Measurements from ENCODE around the gene LRRC27.

LRRC27 gene

DNA sequence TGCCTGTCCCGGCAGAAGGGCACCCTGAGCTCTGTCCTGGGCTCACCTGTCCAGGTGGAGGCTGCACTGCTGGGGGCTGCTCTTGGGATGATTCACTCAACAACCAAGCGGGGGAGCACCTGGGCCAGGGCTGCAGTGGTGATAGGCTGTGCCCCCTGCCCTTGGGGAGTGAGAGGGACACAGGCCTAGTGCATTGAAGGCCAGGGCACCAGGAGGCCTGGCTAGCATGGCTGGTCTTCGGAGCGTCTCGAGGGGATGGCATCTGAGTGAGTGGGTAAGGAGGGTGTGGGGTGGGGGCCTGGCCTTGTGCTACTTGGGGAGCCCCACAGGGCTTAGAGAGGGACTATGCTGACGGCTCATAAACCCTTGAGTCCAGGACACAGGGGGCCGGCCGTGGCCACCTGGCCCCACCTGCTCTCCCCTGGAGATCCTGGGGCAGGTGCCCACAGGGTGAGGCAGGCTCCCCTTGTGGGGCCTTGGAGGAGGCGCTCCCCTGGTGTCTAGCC is 68.1 kb downstream of the LRRC27 start:
- no peak for DNase-seq (ENCODE audit: low read depth in 2 of 2, low spot score in 1 of 2)

DNA sequence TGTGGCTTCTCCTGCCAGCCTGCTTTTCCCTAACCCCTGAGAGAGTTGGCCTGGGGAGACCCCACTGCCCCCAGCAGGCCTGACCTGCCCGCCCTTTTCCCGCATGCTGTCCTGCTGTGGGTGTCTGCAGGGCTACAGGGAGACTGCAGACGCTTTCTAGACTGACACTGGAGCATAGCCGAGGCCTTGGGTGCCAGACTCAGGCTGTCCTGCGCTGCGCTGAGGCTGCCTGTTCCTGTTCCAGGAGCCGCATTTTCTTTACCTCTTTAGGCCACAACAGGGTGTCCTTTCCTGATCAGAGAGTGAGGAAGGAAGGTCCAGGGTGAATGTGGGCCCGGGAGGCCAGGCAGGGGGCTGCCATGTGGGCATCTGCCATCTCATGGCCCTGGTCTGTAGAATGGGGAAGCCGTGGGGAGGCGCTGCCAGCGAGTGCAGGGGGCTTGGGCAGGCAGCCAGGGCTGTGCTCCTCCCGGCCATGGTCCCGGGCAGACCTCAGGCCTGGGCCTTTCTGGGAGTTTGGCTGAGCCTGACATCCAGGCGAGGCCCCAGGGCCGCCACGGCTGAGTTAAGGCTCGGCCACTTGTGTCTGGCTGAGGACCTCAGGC is 68.7 kb downstream of the LRRC27 start:
- no peak for DNase-seq (ENCODE audit: low read depth in 2 of 2, low spot score in 1 of 2)

DNA sequence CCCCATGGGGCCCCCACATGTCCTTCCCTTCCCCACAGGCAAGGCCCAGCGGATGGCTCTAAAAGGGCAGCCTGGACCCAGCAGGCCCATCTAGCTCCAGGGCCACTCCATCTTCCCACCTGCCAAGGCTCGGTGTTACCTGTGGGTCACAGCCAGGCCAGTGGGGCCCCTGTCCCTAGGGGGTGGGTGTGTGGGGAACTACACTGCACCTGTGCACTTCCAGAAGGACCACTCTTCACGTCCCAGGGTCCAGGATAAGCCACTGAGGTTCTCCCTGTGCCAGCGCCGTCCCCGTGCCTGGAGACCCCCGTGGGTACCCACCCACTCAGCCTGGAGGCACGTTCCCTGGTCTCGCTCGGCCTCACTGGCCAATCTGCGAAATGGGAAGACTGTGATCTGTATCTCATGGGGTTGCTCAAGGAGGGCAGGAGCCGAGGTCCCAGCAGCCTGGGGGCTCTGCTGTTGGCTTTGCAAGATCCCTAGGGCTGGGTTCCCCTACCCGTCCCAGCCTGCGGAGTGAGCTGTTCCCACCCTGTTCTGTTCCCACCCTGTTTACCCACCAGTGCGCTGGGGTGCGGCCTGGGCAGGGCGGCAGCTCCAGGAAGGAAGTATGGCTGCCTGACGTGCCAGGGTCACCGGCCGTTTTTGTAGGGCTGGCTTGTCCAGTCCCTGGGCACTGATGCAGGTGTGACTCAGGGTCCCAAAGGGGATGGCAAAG is 69.6 kb downstream of the LRRC27 start:
- DNase-seq (ENCODE audit: low read depth in 2 of 2, low spot score in 1 of 2) = no peak

DNA sequence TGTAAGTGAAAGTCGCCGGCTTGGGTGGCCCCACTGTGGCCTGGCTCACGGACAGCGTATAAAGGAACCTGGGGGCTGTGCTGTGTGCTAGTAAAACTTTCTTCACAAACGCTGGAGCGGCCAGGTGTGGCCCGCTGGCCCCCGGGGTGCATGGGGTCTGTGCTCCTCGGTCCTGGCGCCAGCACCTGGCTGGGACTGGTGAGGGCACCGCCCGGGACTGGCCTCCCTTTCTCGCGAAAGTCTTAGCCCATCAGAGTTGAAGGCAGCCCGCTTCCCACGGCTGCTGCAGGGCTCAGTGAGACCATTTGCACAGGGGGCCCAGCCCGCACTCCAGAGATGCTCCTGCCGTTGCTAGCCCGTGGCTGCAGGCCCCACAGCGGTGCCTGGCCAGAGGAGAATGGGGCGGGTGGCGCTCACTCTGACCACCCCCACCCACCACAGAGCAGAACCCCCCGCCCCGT is 70.8 kb downstream of the LRRC27 start:
- no peak for DNase-seq (ENCODE audit: low read depth in 2 of 2, low spot score in 1 of 2)

DNA sequence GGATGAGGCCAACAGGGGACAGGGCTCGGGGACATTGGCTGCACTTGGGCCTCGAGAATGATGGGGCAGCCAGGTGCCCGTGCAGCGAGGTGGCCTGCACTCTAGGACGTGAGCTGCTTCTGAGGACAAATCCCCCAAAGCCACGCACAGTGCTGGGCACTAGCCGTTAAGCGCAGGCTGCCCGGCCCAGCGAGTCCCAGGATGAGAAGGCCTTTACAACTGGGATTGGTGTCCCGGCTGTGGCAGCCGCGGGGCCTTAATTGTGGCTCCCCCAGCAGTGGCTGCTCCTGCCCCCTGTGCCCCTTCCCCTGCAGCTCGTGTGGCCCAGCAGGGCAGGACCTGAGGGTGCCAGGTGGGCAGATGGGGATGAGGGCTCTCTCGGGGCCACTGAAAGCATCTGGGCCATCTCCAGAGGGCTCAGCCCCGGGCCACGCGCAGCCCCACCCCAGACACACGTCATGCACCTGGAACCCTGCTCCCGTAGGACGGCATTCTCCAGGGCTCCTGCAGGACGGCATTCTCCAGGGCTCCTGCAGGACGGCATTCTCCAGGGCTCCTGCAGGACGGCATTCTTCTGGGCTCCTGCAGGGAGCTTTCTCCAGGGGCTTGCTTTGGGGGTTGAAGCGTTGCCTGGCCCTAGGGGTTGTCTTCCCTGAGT is 71.6 kb downstream of the LRRC27 start:
- no peak for DNase-seq (ENCODE audit: low read depth in 2 of 2, low spot score in 1 of 2)

DNA sequence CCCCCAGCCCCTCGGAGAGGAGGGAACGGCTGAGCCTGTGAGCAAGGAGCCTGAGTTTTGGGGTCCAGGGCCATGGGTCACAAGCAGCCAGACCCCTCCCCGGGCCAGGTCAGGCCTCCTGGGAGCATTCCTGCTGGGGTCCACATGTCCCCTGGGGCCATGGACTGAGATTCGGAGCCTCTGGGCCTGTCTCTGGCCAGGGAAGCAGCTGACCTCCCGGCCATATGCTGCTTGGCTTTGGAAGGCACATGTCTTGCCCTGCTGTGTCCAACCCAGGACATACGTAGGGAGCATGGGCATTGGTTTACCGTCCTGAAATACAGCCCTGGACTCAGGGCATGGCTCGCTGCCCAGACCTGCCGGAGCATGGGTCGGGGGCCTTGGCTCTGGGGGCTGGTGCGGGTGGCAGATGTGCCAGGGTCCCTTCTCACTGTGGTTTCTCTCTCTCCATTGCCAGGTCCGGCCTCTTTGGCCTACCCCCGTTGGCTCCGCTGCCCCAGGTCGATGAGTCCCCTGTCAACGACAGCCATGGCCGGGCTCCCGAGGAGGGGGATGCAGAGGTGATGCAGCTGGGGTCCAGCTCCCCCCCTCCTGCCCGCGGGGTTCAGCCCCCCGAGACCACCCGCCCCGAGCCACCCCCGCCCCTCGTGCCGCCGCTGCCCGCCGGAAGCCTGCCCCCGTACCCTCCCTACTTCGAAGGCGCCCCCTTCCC is 72.3 kb downstream of the LRRC27 start:
- DNase-seq (ENCODE audit: low read depth in 2 of 2, low spot score in 1 of 2) = no peak

DNA sequence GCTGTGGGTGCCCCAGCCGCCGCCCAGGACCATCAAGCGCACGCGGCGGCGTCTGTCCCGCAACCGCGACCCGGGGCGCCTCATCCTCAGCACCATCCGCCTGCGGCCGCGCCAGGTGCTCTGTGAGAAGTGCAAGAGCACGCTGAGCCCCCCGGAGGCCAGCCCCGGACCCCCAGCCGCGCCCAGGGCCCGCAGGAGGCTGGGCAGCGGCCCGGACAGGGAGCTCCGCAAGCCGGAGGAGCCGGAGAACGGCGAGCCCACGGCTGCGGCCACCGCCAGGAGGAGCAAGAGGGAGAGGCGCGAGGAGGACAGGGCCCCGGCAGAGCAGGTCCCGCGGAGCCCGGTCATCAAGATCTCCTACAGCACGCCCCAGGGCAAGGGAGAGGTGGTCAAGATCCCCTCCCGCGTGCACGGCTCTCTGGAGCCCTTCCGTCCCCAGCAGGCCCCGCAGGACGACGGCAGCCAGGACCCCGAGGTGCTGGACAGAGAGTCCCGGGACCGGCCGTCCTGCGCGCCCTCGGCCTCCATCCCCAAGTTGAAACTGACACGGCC is 73.0 kb downstream of the LRRC27 start:
- no peak for DNase-seq (ENCODE audit: low read depth in 2 of 2, low spot score in 1 of 2)

DNA sequence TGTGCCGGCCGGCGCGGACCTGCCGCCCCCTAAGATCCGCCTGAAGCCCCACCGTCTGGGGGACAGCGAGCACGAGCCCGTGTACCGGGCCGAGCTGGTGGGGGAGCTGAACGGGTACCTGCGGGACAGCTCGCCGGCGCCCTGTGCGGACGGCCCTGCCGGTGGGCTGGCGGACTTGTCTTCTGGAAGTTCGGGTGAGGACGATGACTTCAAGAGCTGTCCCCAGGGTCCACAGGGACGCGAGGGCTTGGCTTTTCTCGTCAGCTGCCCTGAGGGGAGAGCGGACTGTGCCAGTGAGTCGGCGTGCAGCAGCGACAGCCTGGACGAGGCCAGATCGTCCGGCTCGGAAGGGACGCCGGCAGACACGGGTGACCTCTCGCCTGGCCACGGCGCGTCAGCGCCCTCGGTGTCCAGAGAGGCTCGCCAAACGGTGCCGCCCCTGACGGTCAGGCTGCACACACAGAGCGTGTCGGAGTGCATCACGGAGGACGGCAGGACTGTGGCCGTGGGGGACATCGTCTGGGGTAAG is 73.5 kb downstream of the LRRC27 start:
- DNase-seq (ENCODE audit: low read depth in 2 of 2, low spot score in 1 of 2) = no peak

DNA sequence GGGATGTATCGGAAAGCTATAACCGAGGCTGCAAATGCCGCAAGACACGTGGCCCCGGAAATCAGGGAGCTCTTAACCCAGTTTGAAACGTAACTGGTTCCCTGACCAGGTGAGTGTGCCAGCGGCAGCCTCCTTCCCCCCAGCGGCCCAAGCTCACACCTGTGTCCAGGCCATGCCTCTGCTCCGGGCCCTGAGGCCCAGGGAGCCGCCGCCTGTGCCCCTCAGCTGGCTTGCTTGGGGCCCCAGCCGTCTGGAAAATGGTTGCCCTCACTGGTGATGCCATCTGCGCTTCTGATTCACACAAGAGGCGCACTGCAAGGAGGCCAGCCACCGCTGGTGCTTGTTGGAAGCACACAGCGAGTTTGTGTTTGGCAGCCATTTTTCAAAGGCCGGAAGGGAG is 74.2 kb downstream of the LRRC27 start:
- no peak for DNase-seq (ENCODE audit: low read depth in 2 of 2, low spot score in 1 of 2)

DNA sequence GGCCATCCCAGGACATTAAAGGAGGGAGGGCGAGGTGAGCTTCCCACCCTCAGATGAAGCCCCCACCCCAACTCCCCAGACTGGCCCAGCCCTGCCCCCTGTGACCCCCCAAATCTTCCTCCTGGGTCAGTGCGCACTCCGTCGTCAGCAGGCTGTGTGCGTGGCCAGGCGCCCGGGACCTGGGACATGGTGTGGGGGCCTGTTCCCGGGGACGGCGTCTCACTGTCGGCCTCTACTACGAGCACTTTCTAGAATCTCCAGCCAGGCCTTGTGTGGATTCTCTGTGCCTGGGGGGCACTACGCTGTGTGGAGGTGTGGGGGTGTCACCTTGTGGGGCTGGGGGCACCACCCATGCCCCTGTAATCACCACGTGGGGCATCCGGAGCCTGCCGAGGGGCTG is 74.8 kb downstream of the LRRC27 start:
- no peak for DNase-seq (ENCODE audit: low read depth in 2 of 2, low spot score in 1 of 2)

DNA sequence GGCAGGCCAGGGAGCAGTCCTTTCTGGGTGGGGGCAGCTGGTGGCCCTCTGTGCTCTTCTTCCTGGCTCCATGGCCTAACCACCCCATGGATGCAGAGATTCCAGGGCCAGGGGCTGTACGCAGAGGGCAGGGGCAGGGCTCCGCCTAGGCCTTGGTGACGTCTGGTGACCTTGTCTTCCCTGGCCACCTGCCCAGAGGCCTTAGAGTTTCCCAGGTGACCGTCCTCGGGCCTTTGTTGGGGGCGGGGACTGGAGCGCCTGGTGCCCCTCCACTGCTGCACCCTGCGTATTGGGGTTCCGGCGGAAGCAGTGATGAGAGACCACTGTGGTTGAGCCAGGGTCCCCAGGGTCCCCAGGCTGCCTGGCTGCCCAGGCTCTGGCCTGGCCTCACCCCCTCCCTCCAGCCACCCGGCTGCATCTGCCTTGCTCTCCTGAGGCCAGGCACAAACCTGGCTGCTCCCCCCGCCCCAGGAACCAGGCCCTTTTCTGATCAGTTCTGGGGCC is 75.3 kb downstream of the LRRC27 start:
- DNase-seq (ENCODE audit: low read depth in 2 of 2, low spot score in 1 of 2) = no peak

DNA sequence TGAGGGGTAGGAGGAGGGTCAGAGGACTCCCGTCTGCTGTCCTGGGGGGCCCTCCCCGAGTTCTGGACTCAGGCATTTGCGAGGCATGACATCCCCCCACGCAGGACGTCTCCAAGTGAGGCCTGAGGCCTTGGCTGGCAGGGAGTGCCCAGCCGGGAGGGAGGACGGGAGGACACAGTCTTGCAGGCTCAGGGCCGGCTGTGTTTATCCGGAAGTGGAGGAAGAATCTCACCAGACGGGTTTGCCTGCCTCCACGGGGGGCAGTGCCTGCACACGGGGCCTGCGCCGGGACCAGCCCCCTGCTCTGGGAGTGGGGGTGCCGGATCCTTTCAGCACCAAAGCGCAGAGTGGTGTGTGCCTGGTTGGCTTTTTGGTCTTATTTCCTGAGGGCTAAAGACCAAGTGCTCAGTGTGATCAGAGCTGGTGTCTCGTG is 75.9 kb downstream of the LRRC27 start:
- DNase-seq (ENCODE audit: low read depth in 2 of 2, low spot score in 1 of 2) = no peak

DNA sequence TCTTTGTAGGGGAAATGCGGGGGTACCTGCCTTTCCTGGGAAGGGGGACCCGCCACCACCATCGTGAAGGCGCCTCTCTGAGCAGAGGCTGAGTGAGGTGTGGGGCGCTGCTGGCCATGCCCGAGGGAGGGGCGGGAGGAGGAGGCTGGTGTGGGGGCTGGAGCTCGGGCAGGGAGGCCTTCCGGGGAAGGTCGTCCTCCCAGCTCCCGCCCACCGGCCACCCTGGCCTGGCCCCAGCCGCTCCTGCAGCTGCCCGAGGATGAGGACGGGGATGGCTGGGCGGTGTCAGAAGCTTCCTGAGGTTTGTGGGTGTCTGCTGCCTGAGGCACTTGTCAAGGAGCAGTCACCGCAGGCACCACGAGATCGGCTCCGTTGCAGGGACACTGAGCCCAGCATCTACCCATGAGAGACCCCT is 76.4 kb downstream of the LRRC27 start:
- DNase-seq (ENCODE audit: low read depth in 2 of 2, low spot score in 1 of 2) = no peak

DNA sequence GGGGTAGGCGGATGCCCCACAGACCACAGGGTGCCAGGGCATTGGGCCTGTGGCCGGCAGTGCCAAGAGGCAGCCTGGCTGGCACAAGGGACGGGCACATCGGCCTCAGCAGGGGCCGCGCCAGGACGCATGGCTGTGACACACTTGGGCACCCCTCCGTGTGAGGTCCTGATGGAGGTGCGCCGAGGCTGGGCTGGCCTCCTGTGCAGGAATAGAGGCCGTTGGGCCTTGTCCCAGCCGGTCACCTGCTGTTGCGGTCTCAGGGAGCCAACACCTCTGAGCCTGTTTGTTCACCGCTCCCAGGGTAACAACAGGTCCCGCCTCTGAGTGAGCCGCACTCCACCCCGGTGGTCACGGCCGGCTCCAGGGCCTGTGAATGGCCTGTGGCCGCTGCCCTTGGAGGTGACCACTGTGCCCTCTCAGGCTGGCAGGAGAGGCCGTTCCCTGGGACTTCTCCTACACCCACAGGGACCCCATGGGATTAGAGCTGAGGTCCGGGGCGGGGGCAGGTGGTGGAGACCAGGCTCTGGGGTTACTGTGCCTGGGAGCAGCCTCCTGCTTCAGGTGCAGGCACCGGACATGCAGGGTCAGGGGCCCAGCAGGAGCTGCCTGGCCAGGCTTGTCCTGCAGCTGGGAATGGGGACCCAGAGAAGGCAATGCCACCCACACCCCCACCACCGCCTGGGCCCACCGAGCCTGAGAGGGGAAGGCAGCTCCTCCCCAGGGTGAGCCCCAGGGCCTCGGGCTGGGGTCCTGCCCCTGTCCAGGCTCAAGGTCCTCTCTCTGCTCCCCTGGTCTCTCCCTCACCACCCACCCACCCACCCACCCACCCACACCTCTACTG is 77.1 kb downstream of the LRRC27 start:
- no peak for DNase-seq (ENCODE audit: low read depth in 2 of 2, low spot score in 1 of 2)

DNA sequence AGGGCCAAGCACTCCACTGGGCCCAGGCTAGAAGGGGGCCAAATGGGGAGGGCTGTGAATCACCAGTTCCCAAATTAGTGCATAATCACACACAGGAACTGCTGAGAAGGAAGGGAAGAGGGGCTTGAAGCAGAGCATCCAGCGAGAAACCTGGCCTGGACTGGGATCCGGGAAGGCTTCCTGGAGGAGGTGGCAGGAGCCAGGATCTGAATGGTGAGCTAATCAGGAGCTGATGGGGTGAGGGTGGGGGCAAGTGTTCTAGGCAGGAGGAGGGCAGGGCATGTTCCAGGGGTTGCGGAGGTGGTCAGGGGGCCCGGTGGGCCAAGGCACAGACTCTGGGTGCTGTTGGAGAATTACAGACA is 77.7 kb downstream of the LRRC27 start:
- no peak for DNase-seq (ENCODE audit: low read depth in 2 of 2, low spot score in 1 of 2)

DNA sequence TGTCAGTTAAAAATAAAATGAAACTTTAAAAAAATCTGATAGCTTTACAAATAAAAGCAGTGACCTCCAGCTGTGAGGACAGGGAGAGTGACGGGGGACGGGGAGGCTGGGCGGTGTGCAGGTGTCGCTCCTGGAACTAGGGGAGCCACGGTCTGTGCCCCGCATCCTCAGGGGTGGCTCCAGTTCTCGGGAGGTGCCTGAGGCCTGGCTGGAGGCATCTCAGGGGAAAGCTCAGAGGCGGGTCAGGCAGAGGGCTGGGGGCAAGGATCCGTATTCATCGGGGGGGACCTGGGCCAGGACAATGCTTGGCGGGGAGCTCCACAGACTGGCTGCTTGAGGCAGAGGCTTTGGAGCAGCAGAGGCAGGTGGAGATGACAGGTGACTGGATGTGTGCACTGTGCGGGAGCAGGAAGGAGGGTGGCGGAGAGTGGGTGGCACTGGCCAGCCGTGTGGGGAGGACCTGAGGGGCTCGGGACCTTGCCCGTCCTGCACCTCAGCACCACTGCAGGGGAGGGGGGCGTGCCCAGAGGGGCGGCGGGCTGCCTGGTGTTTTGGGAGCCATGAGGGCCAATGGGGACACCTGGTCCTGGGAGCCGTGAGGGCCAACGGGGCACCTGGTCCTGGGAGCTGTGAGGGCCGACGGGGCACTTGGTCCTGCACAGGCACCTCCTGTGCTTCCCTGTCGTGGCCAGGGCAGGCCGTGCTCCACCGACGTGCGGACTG is 78.2 kb downstream of the LRRC27 start:
- no peak for DNase-seq (ENCODE audit: low read depth in 2 of 2, low spot score in 1 of 2)

DNA sequence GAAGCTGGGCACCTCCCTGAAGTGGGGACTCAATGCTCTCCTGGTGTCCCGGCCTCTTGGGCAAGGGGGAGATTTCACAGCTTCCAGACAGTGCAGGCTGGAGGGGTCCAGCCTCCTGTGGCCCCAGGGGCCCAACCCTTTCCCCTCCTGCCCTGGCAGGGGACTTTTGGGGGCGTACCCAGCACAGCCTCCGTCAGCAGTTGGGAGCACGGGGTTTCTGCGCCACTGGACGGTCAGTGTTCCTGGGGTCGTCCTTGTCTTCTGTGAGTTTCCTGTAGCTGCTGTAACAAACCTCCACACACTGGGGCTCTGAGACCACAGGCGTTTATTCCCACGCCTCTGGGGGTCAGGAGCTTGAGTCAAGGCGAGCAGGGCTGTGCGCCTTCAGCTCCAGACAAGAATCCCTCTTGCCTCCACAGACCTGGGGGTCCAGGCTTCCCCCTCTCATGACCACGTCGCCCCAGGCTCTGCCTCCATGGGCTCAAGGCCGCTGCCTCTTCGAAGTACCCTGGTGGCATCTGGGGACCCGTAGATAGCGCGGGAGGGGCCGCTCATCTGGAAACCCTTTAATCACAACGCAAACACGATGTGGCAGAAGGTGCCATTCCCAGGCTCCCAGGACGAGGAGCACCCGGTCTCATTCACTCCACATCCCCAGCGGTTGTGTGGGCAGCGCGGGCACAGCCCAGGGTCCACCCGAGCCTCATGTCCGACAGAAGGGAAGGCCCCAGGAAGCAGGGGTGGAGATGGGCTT is 79.0 kb downstream of the LRRC27 start:
- no peak for DNase-seq (ENCODE audit: low read depth in 2 of 2, low spot score in 1 of 2)

DNA sequence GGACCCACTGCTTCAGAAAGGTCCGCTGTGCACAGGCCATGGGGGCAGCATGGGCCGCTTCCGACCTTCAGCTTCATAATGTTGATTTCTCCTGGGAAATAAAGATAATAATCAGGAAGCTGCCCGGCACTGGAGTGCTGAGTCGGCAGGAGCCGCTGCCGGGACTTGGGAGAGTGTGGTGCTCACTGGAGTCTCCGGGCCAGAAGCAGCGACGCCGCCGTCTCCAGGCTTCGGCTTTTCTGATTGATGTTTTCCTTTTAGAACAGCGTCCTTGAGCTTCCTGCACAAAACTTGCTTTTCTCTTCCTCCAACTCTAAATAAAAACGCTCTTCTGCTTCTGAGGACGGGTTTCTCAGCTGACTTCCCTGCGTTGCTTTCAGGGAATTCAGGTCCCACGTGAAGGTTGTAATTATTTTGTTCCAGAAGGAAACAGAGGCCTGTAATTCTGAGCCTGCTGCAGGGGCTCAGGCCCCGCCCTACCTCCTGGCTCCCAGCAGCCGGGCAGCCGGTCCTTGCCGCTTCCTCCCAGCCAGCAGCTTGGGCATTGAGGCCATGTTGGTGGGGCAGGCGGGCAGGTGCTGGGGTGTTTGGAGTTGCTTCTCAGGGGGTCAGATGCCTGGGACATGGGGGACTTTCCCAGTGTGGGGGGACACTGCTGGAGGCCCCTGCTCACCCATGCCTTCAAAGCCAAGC is 79.7 kb downstream of the LRRC27 start:
- DNase-seq (ENCODE audit: low read depth in 2 of 2, low spot score in 1 of 2) = no peak
